ENCODE results near the gene CCR5. TPM values are rescaled to one million over a fixed set of nuclear protein-coding genes. Genes with fewer than 3 reads are reported as not detected.
"Not testable (repeated sequence)": the region's sequence is repeated elsewhere in the genome, so short reads cannot be mapped to it uniquely, and the experiment has no call there.

CCR5 gene
- total RNA-seq (2014; rRNA removed; shearing (Covaris generic)) = not detected in 2 replicates

DNA sequence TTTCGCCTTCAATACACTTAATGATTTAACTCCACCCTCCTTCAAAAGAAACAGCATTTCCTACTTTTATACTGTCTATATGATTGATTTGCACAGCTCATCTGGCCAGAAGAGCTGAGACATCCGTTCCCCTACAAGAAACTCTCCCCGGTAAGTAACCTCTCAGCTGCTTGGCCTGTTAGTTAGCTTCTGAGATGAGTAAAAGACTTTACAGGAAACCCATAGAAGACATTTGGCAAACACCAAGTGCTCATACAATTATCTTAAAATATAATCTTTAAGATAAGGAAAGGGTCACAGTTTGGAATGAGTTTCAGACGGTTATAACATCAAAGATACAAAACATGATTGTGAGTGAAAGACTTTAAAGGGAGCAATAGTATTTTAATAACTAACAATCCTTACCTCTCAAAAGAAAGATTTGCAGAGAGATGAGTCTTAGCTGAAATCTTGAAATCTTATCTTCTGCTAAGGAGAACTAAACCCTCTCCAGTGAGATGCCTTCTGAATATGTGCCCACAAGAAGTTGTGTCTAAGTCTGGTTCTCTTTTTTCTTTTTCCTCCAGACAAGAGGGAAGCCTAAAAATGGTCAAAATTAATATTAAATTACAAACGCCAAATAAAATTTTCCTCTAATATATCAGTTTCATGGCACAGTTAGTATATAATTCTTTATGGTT lies at the start of gene CCR5:
CCR5 (plus strand) TSS at position 108 of the 680 bp plus-strand sequence. CDS start 1,957 bp downstream, outside the sequence.
- no peak for DNase-seq (ENCODE audit: low spot score)

DNA sequence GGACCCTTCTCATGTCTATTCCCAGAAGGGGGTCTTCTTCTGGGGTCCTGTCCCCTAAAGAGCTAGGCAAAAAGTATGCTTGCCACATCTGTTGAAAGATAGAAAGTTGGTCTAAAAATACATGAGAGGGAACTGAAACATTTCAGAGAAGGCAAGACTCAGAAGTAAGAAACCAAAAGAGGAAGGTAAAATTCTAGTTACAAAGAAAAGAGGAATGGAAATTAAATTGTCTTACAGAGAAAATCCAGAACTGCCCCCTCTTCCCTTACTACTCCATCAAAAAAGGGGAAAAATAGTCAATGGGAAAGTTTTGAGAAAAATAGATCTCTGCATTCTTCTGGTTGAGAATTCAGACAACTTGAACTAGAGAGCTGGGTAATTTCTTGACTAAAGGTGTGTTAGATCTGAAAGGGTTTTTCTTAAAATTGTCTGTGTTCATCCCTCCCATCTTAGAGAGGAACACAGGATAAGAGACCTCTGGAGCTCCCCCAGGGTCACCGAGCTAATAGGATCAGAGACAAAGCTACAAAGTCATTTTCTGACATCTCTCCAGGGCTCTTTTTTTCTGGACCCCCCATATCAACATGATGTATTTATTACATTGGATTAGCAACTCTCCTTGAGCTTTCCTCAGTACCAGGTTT lies 49.2 kb upstream of the CCR5 start:
- DNase-seq (ENCODE audit: low spot score) = no peak

DNA sequence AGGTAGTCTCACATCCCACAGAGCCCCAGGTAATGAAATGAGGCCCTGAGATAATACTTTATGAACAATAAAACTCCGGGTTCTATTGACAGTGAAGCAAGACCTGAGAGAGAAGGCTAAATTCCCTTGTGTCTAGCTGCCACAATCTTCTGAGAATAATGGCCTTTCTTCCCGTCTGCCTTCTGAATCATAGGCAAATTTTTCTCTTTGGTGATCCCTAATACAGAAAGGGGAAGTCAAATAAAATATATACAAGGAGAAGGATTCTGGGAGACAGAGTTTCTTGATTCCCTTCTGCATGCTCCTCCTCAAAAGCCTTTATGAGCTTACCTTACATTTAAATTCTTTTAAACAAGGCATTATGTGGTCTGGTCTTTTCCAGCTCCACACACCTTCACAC lies 46.7 kb upstream of the CCR5 start:
- no peak for DNase-seq (ENCODE audit: low spot score)

DNA sequence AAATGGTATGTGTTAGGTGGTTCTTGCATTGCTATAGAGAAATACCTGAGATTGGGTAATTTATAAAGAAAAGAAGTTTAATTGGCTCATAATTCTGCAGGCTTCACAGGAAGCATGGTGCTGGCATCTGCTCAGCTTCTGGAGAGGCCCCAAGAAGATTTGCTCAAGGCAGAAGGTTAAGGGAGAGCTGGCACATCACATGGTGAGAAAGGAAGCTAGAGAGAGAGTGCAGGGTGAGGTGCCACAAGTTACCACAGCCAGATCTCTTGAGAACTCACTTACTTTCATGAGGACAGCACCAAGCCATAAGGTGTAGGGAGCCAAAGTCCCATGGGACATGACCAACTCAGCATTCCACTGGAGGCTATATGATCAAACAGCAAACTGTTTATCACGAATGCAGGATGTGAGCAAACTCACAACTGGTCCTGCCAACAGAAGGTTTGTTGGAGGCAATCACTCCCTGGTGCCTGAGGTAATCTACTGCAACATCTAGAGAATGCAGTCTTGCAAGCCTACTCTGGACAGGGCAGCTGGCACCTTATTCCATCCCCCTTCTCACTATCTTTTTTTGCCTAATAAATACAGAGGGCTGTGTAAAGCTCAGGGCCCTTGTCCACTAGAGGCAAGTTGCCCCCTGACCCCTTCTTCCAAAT lies 45.0 kb upstream of the CCR5 start:
- no peak for DNase-seq (ENCODE audit: low spot score)

DNA sequence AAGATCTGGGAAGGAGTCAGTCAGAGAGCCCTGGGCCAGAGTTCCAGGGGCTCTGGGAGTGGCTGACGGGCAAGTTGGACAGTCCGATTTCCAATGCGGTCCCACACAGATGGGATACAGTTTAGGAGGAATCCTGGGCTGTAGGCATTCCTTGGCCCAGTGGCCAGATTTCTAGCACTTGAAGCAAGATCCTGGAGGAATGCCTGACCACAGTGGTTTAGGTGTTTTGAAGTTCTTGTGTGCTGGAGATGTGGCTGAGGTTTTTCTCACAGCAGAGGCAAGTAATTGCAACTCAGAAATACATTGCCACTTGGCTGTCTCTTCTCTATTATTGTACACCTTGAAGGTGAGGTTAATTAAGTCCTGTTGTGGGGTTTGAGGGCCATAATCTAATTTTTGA lies 40.1 kb upstream of the CCR5 start:
- DNase-seq (ENCODE audit: low spot score) = not testable (repeated sequence)

DNA sequence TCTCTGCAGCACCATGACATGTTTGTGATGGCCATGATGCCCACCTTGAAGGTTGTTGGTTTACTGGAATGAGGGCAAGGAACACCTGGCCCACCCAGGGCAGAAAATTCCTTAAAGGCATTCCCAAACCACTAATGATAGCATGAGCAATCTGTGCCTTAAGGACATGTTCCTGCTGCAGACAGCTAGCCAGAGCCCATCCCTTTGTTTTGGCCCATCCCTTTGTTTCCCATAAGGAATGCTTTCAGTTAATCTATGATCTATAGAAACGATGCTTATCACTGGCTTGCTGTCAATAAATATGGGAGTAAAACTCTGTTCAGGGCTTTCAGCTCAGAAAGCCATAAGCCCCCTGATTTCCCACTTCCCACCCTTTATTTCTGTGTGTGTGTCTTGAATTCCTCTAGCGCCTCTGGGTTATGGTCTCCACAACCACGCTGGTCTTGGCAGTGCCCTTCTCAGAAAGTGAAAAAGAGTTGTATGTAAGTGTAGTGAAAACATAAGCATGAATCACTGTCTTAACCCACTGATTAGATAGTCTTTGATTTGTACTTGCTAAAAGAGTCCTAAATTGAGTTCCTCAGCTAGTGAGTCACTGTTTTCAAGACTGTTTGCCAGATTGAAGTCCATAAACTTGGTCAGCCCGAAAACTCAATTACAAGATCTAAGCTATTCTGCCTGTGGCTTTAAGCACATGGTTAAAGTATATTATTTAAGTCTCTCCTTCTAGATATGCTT lies 35.8 kb upstream of the CCR5 start:
- no peak for DNase-seq (ENCODE audit: low spot score)

DNA sequence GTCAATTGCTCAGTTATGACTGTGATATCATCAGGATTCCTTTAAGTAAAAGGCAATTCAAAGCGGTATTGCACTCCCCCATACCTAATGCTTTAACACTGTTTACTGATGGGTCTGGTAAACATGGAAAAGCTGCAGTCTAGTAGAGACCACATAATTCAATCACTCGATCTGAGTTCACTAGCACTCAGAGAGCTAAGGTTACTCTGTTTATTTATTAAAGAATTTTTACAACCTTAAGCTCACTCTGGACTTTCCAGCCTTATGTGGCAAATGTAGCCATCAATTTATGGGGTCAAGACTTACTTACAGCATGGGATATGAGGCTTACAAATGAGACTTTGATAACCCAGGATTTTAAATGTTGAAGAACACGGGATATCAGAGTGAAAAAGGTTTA lies 35.2 kb upstream of the CCR5 start:
- no peak for DNase-seq (ENCODE audit: low spot score)

DNA sequence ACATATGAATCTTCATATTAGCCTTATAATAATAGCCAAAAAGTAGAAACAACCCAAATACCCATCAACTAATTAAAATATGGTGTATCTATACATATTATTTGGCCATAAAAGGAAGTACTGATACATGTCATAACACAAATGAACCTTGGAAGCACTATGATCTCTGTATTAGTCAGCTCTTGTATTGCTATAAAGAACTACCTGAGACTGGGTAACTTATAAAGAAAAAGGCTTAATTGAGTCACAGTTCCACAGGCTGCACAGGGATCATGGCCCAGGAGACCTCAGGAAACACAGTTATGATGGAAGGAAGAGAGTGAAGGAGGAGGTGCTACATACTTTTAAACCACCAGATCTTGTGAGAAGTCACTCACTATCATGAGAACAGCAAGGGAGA lies 32.8 kb upstream of the CCR5 start:
- no peak for DNase-seq (ENCODE audit: low spot score)

DNA sequence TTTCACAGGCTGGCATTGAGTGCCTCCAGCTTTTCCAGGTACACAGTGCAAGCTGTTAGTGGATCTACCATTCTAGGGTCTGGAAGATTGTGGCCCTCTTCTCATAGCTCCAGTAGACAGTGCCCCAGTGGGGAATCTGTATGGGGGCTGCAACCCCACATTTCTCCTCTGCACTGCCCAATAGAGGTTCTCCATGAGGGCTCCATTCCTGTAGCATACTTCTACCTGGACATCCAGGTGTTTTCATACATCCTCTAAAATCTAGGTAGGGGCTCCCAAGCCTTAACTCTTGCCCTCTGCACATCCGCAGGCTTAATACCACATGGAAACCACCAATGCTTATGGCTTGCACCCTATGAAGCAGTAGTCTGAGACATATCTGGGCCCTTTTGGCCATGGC lies 31.9 kb upstream of the CCR5 start:
- no peak for DNase-seq (ENCODE audit: low spot score)

DNA sequence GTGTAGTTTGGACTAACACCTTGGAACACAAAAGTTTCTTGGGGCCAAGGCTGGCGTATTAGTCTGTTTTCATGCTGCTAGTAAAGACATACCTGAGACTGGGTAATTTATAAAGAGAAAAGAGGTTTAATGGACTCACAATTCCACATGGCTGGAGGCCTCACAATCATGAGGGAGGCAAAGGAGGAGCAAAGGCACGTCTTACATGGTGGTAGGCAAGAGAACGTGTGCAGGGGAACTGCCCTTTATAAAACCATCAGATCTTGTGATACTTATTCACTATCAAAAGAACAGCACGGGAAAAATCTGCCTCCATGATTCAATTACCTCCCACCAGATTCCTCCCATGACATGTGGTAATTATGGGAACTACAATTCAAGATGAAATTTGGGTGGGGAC lies 26.3 kb upstream of the CCR5 start:
- DNase-seq (ENCODE audit: low spot score) = no peak

DNA sequence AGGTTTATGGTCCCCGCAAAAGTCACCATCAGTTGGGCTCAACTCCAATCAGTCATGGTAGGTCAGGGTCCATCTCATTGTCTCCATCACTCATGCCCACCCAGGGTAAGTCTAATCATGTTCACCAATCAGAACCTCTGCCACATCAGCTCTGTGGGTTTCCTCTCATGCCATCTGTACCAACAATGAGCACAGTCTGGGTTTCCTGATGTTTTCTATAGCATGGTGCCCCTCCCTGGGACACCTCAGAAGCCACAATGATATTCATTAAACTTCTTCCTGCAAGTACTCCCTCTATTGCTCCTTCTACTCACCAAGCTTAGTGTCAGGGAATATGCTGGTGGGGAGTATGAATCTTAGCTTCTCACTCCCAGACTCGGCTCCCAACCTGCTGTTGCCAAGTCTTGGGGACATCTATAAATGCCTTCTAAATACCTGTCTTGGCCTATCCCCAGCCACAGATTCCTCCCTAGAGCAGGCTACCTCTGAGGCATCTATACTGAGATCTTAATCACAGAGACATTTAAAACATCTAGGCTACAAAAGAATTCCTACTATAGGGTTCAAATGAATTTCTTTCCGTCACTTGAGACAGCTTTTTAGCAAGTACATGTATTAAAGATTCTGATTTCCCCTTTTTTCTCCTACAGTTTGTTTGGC lies 21.8 kb upstream of the CCR5 start:
- no peak for DNase-seq (ENCODE audit: low spot score)

DNA sequence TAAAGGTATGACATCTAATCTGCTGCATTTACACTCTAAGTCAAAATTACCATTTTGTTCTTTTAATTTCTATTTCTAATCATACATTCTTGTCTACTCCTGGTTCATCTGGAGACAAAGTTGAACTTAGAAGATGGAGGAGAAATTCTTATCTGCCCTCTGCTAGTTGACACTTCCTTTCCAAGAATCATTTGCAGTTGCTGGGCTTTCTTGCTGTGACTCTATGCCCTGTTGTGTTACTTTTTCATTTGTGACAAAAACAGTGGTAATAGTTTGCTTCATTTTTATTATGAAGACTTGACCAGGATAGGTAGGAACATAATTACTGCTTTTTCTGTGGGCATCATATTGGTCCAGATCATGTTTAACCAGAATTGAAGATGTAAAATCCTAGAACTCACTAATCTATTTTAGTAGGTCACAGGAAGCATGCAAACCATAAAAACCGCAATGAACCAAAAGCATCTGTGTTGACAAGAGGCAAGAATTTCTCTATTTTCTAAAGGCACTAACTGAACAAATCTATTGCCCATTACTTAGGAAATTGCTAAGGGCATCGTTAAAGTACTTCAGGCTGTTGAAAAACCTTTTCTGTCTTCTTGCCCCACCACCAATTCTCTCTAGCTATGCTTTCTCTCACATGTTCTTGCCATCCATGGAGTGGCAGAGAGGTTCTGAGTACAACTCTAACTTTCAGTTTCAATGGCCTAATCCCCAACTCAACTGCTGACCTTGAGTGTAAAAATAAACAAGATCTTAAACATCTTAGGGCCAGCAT lies 21.1 kb upstream of the CCR5 start:
- no peak for DNase-seq (ENCODE audit: low spot score)

DNA sequence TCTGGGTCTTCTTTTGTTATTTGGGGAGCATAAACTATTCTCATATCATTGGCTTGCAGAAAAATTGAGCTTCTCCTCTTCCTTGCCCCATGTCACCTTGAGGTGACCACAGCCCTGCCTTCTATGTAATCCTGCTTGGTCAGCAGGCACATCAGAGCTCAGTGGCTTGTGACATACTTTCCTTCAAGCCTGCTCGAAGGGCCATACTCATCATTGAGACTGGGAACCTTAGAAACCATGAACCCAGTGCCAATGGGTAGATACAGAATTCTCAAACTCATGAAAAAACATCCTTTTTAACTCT lies 20.5 kb upstream of the CCR5 start:
- DNase-seq (ENCODE audit: low spot score) = no peak

DNA sequence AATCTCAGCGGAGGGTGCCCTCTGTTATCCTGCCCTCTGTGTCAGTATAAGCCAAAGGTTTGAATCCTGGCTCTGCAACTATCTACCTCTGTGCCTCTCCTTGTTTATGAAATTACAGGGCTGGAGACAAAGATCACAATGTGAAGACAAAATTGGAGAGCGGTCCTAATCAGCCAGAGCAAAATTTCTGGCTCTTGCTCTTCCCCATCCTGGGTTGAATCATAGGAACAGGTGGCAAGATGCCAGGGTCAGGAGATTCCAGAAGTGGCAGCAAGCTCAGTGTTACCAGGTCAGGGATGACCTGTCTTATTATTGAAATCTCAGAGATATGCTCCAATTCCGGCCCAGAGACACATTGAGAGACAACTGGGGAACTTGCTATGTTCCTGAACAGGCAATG lies 19.1 kb upstream of the CCR5 start:
- no peak for DNase-seq (ENCODE audit: low spot score)

DNA sequence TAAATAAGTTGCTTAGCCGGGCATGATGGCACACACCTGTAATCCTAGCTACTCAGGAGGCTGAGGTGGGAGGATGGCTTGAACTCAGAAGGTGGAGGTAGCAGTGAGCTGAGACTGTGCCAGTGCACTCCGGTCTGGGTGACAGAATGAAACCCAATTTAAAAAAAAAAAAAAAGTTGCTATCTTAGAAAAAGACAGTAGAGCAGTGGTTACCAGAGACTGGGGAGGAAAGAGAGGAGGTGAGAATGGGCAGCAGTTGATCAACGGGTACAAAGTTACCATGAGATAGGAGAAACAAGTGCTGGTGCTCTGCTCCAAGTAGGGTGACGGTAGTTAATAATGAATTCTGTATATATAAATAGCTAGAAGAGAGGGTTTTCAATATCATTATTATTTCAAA lies 17.7 kb upstream of the CCR5 start:
- no peak for DNase-seq (ENCODE audit: low spot score)

DNA sequence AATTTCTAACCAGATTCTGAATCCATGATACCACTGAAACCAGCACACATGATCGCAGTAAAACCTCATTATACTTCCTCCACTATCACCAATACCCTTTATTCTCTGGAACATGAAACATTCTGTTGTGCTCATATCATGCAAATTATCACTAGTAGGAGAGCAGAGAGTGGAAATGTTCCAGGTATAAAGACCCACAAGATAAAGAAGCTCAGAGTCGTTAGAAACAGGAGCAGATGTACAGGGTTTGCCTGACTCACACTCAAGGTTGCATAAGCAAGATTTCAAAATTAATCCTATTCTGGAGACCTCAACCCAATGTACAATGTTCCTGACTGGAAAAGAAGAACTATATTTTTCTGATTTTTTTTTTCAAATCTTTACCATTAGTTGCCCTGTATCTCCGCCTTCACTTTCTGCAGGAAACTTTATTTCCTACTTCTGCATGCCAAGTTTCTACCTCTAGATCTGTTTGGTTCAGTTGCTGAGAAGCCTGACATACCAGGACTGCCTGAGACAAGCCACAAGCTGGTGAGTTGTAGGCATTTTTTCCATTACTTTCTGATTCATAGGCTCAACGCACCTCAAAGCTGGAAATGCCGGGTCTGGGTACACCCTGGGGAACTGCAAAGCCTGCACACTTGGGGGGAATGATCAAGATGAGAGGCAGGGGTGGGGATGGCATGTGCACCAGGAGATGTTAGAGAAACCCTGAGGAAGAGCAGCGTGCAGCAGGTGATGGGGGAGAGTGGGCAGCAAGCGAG lies 16.9 kb upstream of the CCR5 start, which contains the start of gene CCR2:
CCR2 (plus strand) TSS at position 465 of the 764 bp plus-strand sequence. CDS start 3,417 bp downstream, outside the sequence.
- DNase-seq (ENCODE audit: low spot score) = no peak

DNA sequence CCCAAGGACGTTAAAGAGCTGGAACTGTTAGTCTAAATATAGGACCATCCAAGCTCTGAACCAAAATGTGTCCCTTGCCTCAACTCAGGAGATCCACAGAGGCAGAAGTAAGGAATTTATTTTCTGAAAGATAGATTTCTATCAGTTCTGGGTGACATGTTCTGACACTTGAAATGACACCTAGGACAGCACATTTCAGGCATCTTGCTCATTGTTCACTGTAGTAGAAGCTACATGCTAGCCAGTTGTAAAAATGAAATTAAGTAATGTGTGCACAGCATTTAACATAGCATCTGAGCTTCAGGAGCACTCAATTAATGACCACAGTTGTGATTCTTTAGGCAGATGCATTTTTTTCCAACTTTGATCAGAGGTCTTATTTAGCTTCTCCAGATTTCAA lies 16.3 kb upstream of the CCR5 start:
- no peak for DNase-seq (ENCODE audit: low spot score)

DNA sequence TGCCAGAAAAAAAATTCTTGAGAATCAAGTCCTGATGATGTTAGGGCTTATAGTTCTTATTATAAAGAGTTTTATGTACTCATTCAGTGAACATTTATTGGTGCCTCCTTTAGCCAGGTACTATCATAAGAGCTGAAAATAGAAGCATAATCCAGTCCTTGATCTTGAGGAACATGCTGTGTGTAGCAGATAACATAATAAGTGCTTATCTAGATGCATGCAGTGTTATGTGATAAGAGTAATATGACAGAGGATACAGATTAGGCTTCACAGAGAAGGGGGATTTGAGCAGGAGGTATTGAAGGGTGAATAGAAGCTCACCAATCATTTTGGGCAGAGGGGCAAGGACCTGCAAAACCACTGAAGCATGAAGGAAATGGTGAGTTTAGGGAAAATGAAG lies 15.8 kb upstream of the CCR5 start:
- no peak for DNase-seq (ENCODE audit: low spot score)

DNA sequence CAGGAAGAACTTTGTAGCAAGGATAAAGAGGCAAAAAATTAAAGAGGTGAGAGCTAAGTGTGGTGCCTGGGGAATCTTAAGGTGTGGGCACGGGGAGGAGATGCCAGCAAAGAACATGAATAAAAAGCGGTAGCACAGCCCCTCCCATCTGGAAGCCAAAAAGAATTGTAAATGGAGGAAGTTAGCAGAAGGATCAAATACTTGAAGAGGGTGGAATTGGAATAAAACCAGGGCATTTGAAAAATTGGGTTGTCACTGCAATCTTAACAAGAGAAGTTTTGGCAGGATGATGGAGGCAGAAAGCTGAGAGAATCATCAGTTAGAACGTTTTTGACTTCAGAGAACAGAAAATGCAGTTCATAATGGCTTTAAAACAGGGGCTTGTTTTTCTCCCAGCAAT lies 14.5 kb upstream of the CCR5 start:
- DNase-seq (ENCODE audit: low spot score) = no peak

DNA sequence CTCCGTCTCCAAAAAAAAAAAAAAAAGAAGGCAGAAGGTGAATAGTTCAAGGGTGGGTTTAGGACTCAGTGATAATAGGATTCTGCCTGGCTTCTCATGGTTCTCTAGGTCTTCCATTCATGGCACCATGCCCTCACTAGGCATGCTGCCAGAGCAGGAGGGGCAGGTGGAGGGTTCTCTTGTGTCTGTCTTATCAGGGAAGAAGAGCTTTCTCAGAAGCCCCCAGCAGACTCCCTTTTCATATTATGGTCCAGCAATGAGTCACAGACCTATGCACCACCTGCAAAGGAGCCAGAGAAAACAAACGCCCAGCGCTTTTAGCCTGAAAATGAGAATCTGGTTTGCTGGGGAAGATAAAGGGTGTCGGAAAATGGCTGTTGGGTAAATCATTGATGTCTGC lies 13.8 kb upstream of the CCR5 start:
- DNase-seq (ENCODE audit: low spot score) = no peak
